HG03565 (cell line): Measurements from ENCODE around the gene TNFRSF18.
"Not testable (repeated sequence)": the region's sequence is repeated elsewhere in the genome, so short reads cannot be mapped to it uniquely, and the experiment has no call there.

Experiments
- ATAC-seq: cut with Tn5 transposase; IDR thresholded peaks from one replicate; pipeline ENCODE4 v1.9.1; 2021; ENCODE audit warnings: mild to moderate bottlenecking, moderate library complexity; ENCODE audit not compliant: unreplicated experiment

The TNFRSF18 gene

GRCh38 chr1:1179983-1180861 is 26.2 kb downstream of the TNFRSF18 start:
- no peak for ATAC-seq

GRCh38 chr1:1179346-1179982 is 26.9 kb downstream of the TNFRSF18 start:
- ATAC-seq = no peak

GRCh38 chr1:1178794-1179331 is 27.5 kb downstream of the TNFRSF18 start:
- no peak for ATAC-seq

- no peak for ATAC-seq
These were observed 28.8 kb downstream of the TNFRSF18 start for GRCh38 chr1:1177452-1178206.

- ATAC-seq = no peak
These were observed 29.5 kb downstream of the TNFRSF18 start for GRCh38 chr1:1176931-1177330.

- not testable (repeated sequence) for ATAC-seq
These were observed 30.2 kb downstream of the TNFRSF18 start for GRCh38 chr1:1176063-1176761.

GRCh38 chr1:1175221-1176062 is 30.9 kb downstream of the TNFRSF18 start:
- no peak for ATAC-seq

- no peak for ATAC-seq
These were observed 32.5 kb downstream of the TNFRSF18 start, which contains the start of gene TTLL10 for GRCh38 chr1:1173793-1174415. TTLL10 (plus strand) TSS chr1:1173880; CDS start chr1:1179216, 5,336 bp downstream.

- ATAC-seq = no peak
These were observed 33.2 kb downstream of the TNFRSF18 start for GRCh38 chr1:1173061-1173792.

- ATAC-seq = no peak
These were observed 34.6 kb downstream of the TNFRSF18 start for GRCh38 chr1:1171546-1172340.

- no peak for ATAC-seq
These were observed 35.2 kb downstream of the TNFRSF18 start for GRCh38 chr1:1171161-1171545.

- ATAC-seq = no peak
These were observed 35.9 kb downstream of the TNFRSF18 start for GRCh38 chr1:1170215-1171091.

GRCh38 chr1:1169429-1170214 is 36.8 kb downstream of the TNFRSF18 start:
- no peak for ATAC-seq

GRCh38 chr1:1168451-1169411 is 37.7 kb downstream of the TNFRSF18 start:
- ATAC-seq = no peak
